ENCODE data around the gene LCK.

The LCK gene

DNA sequence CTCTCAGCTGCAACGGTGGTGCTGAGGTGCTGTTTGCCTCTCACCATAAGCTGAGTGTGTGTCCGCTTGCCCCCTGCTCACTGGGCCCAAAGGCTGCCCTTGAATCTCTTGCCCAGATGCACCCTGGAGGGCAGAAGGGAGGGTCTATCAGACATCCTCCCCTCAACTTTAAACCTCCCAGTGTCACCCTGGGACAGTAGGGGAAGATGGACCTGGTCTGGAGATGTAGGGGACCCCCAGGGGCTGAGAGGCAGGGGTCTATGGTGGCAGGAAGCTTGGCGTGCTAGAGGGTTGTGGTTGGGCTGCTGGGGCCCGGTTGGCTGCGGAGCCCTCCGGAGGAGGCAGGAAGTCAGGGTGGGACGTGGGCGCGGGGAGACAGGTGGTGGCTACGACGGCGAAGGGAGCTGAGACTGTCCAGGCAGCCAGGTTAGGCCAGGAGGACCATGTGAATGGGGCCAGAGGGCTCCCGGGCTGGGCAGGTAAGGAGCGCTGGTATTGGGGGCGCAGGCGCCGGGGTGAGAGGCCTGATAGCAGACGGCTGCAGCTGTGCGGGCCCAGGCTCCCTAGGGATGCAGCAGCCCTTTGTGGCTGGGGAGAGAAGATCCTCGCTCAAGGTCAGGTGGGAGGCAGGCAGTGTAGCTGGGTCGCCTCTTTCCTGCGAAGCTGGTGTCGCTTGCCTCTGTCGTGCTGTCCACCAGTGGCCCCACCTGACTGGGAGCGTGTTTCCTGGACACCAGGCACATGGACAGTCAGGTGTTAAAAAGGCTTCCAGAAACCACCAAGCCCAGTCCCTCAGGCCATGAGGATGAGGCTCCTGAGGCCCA lies at the start of gene LCK:
Gene LCK, plus strand, starts transcription at position 373 of the 824 bp plus-strand sequence. CDS start 23,065 bp downstream, outside the sequence.
- DNase-seq (ENCODE audit: low spot score), result no peak

DNA sequence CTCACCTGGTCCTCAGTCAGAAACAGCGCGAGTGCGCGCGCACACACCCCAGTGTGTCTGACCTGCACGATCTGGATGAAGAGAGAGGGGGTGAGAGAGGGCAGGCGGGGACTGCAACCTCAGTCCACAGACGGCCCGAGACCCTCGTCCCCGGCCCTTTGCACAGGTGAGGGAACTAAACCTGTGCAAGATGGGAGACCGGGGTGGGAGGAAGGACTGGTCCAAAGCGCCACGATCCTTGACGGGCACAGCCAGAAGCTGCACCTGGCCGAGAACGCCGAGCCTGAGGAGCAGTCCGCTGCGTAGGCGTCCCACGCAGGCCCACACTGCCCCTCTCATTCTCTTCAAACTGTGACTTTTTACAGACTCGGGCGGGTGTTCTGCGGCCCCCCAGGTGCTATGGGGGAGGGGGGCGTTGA lies 46.1 kb upstream of the LCK start:
- no peak for DNase-seq (ENCODE audit: low spot score)

DNA sequence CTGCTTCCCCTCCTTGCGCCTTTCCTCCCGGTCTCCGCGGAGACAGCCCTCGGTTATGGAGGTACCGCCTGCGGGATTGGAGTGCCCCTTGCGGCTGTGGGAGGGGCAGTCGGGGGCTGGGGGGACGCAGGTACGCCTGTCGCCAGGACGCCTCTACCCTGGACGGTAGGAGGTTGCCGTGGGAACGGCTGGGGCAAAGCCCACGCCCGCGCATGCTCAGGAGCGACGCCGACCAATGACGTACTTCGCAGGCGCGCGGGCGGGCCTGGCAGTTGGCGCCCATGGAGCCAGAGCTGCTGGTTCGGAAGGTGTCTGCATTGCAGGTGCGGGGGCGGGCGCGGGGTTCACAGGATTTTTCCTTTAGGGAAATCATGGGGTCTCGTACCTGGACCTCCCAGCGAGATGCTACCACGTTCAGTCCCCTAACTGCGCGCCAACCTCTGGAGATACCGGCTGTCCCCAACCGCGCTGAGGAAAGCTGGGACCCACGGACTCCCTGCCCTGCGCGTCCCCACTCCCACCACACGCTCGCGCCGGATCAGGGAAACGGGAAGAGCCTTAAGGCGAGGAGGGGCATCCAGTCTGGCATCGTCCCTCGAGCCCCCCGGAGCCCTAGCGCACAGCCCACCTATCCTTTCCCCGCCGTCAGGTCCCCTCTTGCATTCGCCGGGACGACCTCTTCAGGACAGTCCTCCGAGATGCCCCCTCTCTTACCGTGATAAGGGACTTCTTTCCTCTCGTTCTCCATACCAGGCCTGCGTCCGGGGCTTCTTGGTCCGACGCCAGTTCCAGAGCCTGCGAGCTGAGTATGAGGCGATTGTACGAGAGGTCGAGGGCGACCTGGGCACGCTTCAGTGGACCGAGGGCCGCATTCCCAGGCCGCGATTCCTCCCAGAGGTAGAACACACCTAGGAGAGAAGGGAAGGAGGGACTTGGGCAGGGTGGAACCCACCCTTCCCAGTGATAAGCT lies 45.4 kb upstream of the LCK start, which contains the start of gene IQCC:
Gene IQCC, plus strand, starts transcription at position 271 of the 970 bp plus-strand sequence. Its CDS starts 11 bp downstream, at position 282.
- DNase-seq (ENCODE audit: low spot score), result peak; percentile 97

DNA sequence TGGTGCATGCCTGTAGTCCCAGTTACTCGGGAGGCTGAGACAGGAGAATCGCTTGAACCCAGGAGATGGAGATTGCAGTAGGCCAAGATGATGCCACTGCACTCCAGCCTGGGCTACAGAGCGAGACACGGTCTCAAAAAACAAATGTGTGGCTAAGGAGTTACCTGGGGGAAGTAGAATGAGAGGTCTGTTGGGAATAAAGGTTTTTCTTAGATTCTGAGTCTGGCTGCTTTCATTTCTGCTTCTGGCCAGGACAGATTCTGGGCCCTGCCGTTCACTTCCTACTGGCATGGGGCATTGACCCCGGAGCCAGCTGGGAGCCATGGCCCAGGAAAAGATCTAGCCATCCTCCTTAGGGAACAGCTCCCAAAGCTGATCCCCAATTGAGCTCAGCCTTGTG lies 42.6 kb upstream of the LCK start:
- DNase-seq (ENCODE audit: low spot score), result no peak

DNA sequence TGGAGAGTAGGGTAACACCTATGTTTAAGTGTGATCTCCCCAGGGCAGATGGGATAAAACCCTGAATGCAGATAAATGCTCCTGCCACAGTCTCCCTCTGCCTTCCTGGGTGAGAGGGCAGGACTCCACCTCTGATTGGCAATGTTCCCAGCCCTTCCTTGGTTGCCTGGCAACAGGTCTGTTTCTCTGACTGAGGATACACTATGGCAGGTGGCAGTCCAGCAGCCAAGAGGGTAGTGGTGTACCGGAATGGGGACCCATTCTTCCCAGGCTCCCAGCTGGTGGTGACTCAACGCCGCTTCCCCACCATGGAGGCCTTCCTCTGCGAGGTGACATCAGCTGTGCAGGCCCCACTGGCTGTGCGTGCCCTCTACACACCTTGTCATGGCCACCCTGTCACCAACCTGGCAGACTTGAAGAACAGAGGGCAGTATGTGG lies 42.2 kb upstream of the LCK start, which contains the start of gene DCDC2B:
Gene DCDC2B, plus strand, starts transcription at position 199 of the 438 bp plus-strand sequence. Its CDS starts 5 bp downstream, at position 204.
- DNase-seq (ENCODE audit: low spot score), result peak; percentile 33

DNA sequence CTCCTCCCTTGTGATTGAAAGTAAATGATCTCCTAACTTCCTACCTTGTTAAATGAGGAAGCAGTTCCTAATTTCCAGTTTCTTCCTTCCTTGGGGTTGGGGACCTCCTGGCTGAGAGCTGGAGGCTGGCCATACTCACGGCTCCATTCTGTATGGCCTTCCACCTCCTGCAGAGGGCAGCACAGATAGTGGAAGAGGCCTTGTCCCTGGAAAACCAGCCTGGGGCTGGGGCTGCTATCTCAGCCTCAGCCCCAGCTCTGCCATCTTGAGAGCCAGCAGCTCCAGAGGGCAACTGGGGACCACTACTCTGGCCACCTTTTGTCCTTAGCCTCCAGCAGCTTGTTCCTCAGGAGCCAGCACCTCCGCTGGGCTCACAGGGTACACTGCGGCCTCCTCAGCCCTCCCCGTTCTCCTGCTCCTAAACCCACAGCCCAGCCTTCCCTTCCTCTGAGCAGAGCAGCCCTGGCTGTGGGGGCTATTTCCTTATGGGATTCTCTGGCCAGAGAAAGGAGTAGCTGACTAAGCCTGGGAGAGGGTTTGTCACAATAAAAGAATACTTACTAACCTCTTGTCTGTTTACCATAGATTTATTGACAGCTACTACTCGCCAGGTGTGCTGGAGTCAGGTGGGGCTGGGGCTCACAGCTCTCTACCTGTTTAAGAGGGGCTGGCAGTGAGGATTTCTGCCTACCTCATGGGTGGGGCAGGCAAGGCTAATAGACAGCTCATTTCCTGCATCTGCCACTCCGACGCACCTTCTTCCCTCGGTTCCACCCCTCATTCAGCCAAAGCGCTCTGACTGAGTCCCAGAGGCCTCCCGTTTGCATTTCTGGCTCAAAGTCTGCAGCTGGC lies 35.2 kb upstream of the LCK start:
- DNase-seq (ENCODE audit: low spot score), result peak; percentile 81

DNA sequence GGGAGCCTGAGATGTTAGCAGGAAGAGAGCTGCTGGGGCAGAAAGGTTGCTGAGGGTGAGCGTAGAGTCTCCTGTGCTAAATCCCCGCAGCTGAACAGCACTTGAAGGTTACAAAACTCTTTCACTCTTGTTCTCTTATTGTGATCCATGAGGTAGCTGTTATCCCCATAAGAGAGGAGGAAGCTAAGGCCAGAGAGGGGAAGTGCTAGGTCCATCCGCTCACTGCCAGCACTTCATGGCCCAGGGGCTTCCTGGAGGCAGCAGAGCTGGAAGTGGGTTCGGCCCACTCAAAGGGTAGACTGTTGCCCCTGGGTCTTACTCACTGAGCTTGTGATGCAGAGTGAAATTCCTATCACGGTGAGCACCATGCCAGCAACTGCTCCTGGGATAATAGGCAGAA lies 34.5 kb upstream of the LCK start:
- no peak for DNase-seq (ENCODE audit: low spot score)

DNA sequence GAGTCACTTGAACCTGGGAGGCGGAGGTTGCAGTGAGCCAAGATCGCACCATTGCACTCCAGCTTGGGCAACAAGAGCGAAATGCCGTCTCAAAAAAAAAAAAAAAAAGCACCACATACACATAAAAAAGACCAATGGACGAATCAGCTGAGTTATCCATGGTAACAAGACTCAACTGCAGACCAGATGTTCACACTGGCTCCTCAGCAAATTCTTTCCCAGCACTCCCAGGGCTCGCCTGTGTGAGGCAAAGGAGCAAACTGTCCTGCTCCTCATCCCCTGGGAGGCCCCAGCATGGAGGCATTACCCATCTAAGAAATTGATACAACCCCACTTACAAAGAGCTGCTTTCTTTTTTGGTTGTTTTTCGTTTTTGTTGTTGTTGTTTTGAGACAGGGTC lies 32.0 kb upstream of the LCK start:
- DNase-seq (ENCODE audit: low spot score), result no peak

DNA sequence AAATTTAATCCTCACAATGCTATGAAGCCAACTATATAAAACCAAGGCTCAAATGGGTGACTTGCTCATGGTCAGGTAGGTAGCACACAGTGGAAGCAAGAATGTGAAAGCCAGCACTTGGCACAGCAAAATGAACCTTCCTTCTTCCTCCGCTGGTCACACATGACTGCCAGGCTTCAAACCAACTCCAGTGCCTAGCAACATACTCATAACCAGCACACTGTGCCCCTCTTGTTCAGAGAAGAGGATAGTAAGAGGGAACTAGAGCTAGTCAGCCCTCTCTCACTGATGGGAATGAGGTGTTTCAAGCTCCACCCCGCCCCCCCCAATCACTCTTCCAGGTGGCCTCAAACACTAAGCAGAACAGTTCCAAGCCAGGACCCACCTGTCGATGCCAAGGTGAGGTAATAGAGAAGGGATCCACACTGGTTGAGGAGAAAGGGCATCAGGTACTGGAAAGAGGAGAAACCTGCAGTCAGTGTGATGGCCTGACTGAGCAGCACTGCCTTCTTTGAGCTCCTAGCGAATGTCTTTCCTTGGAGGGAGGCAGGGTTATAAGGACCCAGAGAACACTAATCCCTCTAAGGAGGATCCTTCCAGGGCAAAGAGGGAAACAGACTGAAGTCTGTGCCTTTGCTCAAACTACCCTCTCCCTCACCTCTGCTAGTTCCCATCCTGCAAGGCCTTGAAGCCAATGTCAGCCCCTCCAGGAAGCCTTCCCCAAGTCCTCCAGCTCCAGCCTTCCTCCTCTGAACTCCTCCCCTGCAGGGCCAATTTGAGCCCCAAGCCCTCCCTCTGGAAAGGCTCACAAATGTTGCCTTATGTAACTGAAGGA lies 30.1 kb upstream of the LCK start:
- DNase-seq (ENCODE audit: low spot score), result no peak

DNA sequence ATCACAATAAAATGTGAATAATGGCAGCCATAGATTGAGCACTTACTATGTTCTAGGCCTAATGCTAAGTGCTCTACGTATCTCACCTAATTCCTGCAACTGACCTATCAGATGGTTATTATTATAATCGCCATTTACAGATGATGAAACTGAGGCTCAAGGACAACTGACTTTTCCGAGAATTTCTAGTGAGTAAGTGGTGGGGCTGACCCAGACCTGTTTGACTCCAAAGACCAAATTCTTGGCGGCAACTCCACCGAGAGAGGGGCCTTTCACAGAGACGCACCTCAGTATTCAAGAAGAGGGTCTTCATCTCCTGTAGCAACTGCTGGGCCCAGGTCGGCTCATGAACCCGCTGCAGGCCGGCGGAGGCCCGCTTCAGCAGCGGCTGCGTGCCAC lies 29.5 kb upstream of the LCK start:
- DNase-seq (ENCODE audit: low spot score), result no peak

DNA sequence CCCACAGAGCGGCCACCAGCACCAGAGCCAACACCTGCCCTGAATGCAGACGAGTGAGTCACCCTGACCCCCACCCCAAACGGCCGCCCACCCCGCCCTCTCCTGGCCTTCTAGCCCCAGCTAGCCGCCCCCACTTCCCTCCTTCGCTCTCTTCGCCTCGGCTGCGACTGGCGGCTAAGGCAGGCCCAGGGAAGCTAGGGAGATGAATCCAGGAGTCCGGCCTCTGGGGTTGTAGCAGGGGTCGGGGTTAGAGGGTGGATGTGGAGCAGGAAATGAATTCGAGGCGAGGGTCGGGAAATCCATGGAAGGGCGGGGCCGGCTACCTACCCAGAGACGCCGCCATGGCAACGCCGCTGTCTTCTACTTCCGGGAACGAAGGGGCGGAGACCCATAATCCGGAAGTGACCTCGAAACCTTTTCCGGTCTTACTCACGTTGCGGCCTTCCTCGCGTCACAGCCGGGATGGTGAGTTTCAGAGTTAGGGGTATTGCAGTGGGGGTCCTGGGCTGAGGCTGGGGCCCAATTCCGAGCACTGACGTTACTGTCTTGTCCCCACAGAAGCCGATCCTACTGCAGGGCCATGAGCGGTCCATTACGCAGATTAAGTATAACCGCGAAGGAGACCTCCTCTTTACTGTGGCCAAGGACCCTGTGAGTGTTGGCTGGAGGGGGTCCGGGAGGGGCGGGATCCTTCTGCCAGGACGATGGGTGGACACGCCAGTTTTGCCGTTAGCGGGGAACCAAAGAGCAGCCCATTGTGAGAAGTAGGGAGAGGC lies 28.9 kb upstream of the LCK start, which contains the start of the genes EIF3I and TMEM234:
Gene EIF3I, plus strand, starts transcription at position 428 of the 776 bp plus-strand sequence. Its CDS starts 35 bp downstream, at position 463.
Gene TMEM234, minus strand, starts transcription at position 374 of the 776 bp plus-strand sequence. Its CDS starts 31 bp downstream, at position 343.
- DNase-seq (ENCODE audit: low spot score), result peak; percentile 95

DNA sequence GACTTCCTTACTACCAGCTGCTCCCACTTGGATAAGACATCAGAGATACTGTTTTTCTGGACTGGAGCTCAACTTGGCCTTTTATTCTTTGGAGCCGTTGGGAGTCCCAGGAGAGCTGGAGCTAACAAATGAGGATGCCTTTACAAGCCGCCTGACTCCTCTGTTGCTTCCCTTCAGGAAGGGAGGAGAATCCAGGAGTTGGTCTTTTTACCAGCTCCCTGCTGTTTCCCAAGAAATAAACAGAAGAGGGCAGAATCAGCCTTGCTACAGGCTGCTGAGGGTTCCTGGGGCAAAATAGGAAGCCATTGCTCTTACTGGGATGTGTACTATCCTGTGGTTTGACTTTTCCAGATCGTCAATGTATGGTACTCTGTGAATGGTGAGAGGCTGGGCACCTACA lies 27.4 kb upstream of the LCK start:
- DNase-seq (ENCODE audit: low spot score), result no peak

DNA sequence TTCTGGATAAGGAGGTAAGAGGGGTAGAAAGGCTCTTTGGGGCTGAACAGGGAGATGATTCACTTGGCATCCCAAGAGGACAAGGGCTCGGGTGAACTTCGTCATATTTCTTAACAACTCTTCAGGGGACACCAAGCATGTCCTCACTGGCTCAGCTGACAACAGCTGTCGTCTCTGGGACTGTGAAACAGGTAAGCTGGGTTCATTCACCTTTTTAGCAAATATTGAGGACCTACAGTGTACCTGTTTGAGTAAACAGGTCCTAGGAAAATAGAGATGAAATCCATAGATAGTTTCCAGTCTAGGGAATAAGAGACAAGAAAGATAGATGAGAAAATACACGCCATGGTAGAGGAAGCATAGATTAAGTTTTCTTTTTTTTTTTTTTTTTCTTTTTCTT lies 26.8 kb upstream of the LCK start:
- no peak for DNase-seq (ENCODE audit: low spot score)

DNA sequence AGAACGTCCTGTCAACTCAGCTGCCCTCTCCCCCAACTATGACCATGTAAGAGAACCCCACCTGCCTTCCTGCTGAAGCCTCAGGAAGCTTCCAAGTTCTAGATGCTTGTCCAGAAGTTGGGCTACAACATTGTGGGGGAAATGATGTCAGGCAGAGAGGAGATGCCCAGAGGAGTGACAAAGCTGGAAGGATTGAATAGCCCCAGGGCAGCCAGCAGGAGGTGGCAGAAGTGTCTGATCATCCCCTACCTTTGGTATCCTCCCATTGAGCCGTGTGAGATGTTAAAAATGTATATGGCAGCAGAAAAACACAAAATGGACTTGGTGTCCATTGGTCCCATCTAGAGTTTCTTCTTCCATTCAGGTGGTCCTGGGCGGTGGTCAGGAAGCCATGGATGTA lies 22.3 kb upstream of the LCK start:
- no peak for DNase-seq (ENCODE audit: low spot score)

DNA sequence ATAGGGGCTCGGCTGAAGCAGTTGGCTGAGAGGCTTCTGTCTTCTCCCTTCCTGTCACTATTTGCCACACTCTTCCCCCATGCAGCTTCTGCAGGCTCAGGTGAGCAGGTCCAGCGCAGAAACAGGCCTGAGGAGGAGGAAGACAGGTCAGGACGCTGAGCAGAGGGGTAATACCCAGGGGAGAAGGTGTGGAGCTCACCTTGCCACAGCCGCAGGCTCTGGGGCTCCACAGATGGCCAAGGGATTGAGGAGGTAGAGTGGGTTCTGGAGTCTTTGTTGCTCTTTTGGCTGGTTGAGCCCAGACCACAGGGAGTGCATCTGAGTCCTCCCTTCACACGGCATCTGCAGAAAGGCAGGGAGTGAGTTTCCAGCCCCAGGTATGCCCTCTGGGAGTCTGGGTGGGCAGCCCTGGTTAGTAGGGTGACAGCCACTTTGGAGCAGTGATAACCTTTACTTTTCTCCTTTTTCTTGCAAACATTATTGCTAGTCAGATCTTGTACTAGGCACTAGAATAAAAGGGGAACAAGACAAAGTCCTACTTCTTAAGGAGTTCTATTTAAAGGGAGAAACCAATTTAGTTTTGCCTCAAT lies 19.1 kb upstream of the LCK start:
- no peak for DNase-seq (ENCODE audit: low spot score)

DNA sequence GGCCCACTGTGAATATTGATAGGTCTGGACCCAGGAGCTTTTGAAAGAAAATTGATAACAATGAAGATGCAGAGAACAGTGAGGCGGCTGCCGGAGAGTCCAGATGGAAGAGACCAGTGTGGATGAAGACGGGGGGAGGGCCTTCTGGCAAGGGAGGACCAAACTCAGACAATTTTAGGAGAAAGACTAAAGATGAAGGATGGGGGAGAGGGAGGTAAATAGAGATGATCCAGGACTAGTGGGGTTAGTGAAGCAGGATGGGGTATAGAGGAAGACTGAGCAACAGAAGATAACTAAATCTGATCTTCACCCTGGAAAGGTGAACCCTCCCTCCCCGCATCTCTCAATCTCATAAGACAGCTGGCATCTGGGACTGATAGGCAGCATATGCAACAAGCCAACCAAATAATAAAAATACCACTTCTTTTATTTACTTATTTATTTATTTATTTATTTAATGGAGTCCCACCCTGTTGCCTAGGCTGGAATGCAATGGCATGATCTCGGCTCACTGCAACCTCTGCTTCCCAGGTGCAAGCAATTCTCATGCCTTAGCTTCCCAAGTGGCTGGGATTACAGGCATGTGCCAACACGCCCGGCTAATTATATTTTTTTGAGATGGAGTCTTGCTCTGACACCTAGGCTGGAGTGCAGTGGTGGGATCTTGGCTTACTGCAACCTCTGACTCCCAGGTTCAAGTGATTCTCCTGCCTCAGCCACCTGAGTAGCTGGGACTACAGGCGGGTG lies 18.3 kb upstream of the LCK start:
- DNase-seq (ENCODE audit: low spot score), result no peak

DNA sequence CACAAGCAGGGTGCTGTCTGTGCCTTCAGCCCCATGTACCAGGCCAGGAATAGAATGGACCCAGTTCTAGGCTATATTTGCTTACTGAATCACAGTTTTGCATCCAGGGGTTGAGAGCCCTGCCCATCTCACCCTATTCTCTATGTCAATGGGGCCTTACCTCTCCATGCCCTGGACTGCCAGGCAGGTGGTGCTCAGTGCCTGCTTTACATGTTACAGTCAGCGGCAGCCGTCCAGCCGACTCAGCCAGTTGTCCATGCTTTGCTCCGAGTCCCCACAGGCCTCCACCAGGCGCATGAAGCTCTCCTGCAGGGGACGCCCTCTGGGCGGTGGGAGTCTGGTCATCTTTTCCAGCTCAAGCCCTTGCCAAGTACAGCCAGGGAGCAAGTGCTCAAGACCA lies 16.3 kb upstream of the LCK start:
- no peak for DNase-seq (ENCODE audit: low spot score)

DNA sequence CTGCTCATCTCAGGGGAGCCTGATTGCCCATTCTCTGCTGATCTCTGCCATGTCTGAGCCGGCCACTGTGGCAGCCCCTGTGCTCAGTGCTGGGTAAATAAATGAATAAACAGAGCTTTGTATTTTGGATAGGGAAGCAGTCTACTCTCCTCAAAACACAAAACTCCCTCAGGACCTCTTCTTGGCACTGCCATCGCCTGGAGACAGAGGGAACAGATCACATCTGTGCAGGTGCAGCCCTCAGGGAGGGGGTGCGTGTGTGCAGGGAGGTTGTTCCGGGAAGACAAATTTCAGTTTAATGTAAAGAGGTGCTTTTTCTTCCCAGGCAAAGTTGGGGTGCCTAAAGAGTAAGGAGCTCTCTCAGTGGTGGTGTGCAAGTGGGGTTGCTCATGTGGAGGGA lies 11.7 kb upstream of the LCK start:
- no peak for DNase-seq (ENCODE audit: low spot score)

DNA sequence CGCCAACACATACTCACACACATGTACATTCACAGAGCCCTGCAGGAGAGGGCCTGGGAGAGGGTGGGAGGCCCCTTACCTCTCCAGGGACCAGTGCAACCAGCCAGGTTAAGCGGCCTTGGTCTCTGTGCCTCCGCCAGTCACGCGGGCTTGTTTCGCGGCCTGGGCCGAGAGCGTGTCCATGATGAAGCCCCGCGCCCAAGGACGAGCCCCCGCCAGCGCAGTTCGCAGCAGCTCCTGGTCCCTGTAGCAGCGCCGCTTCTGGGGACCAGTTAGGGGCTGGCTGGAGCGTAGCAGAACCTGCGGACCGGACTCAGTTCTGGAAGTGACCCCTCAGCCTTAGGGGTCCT lies 11.3 kb upstream of the LCK start:
- no peak for DNase-seq (ENCODE audit: low spot score)

Measured in iPS-NIHi11 (cell line).